ENCODE measurements around the gene ZKSCAN3. TPM values are rescaled to one million over a fixed set of nuclear protein-coding genes. Genes with fewer than 3 reads are reported as not detected.

ZKSCAN3 gene
- total RNA-seq, 4 donors from 2014 or later = 3.1 to 5.5 (median 4.8) TPM

GRCh38 chr6:28326371-28326948 is 23.3 kb upstream of the ZKSCAN3 start:
- no peak for TF ChIP-seq CTCF (IDR thresholded peaks at IDR 0.05; ENCODE audit: low read depth)

- no peak for TF ChIP-seq CTCF (IDR thresholded peaks at IDR 0.05; ENCODE audit: low read depth)
These were observed 19.7 kb upstream of the ZKSCAN3 start for GRCh38 chr6:28330041-28330440.

GRCh38 chr6:28333047-28333446 is 16.7 kb upstream of the ZKSCAN3 start:
- TF ChIP-seq CTCF (IDR thresholded peaks at IDR 0.05; ENCODE audit: low read depth) = no peak

GRCh38 chr6:28333599-28334018 is 16.1 kb upstream of the ZKSCAN3 start:
- TF ChIP-seq CTCF (IDR thresholded peaks at IDR 0.05; ENCODE audit: low read depth) = no peak

GRCh38 chr6:28334286-28335039 is 15.3 kb upstream of the ZKSCAN3 start:
- no peak for TF ChIP-seq CTCF (IDR thresholded peaks at IDR 0.05; ENCODE audit: low read depth)

- TF ChIP-seq CTCF (IDR thresholded peaks at IDR 0.05; ENCODE audit: low read depth) = no peak
These were observed 14.6 kb upstream of the ZKSCAN3 start for GRCh38 chr6:28335040-28335563.

- no peak for TF ChIP-seq CTCF (IDR thresholded peaks at IDR 0.05; ENCODE audit: low read depth)
These were observed 14.0 kb upstream of the ZKSCAN3 start, which contains the start of gene ZSCAN31 for GRCh38 chr6:28335564-28336283. TSS of gene ZSCAN31 (minus strand) at chr6:28336148. CDS start at chr6:28329683, 6,465 bp downstream.
